ENCODE data around the gene DNAH3.
A peak's percentile ranks its signal among the peaks of the same experiment; 100 is the strongest.
"Not testable (repeated sequence)": the region's sequence is repeated elsewhere in the genome, so short reads cannot be mapped to it uniquely, and the experiment has no call there.

DNAH3 gene

GRCh38 chr16:21128991-21129390 lies 21.7 kb downstream of the DNAH3 start:
- no peak for DNase-seq (ENCODE audit: low spot score)

GRCh38 chr16:21126518-21126917 lies 24.1 kb downstream of the DNAH3 start:
- DNase-seq (ENCODE audit: low spot score), result no peak

GRCh38 chr16:21125191-21125590 lies 25.5 kb downstream of the DNAH3 start:
- no peak for DNase-seq (ENCODE audit: low spot score)

GRCh38 chr16:21120976-21121520 lies 29.6 kb downstream of the DNAH3 start:
- no peak for DNase-seq (ENCODE audit: low spot score)

GRCh38 chr16:21117567-21117966 lies 33.1 kb downstream of the DNAH3 start:
- no peak for DNase-seq (ENCODE audit: low spot score)

GRCh38 chr16:21116148-21116693 lies 34.4 kb downstream of the DNAH3 start:
- peak; percentile 1 for DNase-seq (ENCODE audit: low spot score)

- DNase-seq (ENCODE audit: low spot score), result not testable (repeated sequence)
These were observed 35.1 kb downstream of the DNAH3 start for GRCh38 chr16:21115551-21115950.

- no peak for DNase-seq (ENCODE audit: low spot score)
These were observed 46.4 kb downstream of the DNAH3 start for GRCh38 chr16:21103941-21104860.

- no peak for DNase-seq (ENCODE audit: low spot score)
These were observed 48.8 kb downstream of the DNAH3 start for GRCh38 chr16:21101631-21102420.

GRCh38 chr16:21100447-21100846 lies 50.2 kb downstream of the DNAH3 start:
- no peak for DNase-seq (ENCODE audit: low spot score)

GRCh38 chr16:21097151-21097550 lies 53.5 kb downstream of the DNAH3 start:
- DNase-seq (ENCODE audit: low spot score), result no peak

- DNase-seq (ENCODE audit: low spot score), result not testable (repeated sequence)
These were observed 55.9 kb downstream of the DNAH3 start for GRCh38 chr16:21094719-21095118.

- DNase-seq (ENCODE audit: low spot score), result no peak
These were observed 57.7 kb downstream of the DNAH3 start for GRCh38 chr16:21092951-21093350.

- no peak for DNase-seq (ENCODE audit: low spot score)
These were observed 61.8 kb downstream of the DNAH3 start for GRCh38 chr16:21088646-21089538.

- DNase-seq (ENCODE audit: low spot score), result no peak
These were observed 62.5 kb downstream of the DNAH3 start for GRCh38 chr16:21088143-21088542.

- no peak for DNase-seq (ENCODE audit: low spot score)
These were observed 65.9 kb downstream of the DNAH3 start for GRCh38 chr16:21084631-21085225.

GRCh38 chr16:21083729-21084268 lies 66.8 kb downstream of the DNAH3 start:
- peak; percentile 19 for DNase-seq (ENCODE audit: low spot score)

GRCh38 chr16:21081329-21081728 lies 69.3 kb downstream of the DNAH3 start:
- DNase-seq (ENCODE audit: low spot score), result no peak

GRCh38 chr16:21078563-21078962 lies 72.1 kb downstream of the DNAH3 start:
- no peak for DNase-seq (ENCODE audit: low spot score)

- no peak for DNase-seq (ENCODE audit: low spot score)
These were observed 74.3 kb downstream of the DNAH3 start for GRCh38 chr16:21076186-21076883.
